Osteocyte (in vitro differentiated cells): Measurements from ENCODE around the gene CDK16. TPM values are rescaled to one million over a fixed set of nuclear protein-coding genes. Genes with fewer than 3 reads are reported as not detected.

Experiments
- DNase-seq: peaks from one replicate; pipeline ENCODE4 v3.0.0; 2021; ENCODE audit warnings: mixed read lengths; ENCODE audit not compliant: unreplicated experiment; ENCODE audit errors: extremely low spot score
- H3K27ac Mint-ChIP-seq: one replicate; pipeline ENCODE4 v1.8.0; 2021; ENCODE audit warnings: mild to moderate bottlenecking, mixed read lengths; ENCODE audit not compliant: unreplicated experiment
- H3K27me3 Mint-ChIP-seq: one replicate; pipeline ENCODE4 v1.8.0; 2021; ENCODE audit warnings: mixed read lengths; ENCODE audit not compliant: unreplicated experiment
- H3K36me3 Mint-ChIP-seq: one replicate; pipeline ENCODE4 v1.8.0; 2021; ENCODE audit warnings: mixed read lengths; ENCODE audit not compliant: unreplicated experiment
- H3K4me1 Mint-ChIP-seq: one replicate; pipeline ENCODE4 v1.8.0; 2021; ENCODE audit warnings: mixed read lengths; ENCODE audit not compliant: unreplicated experiment
- H3K4me3 Mint-ChIP-seq: one replicate; pipeline ENCODE4 v1.8.0; 2021; ENCODE audit warnings: mild to moderate bottlenecking, moderate library complexity, mixed read lengths; ENCODE audit not compliant: unreplicated experiment
- H3K9me3 Mint-ChIP-seq: one replicate; pipeline ENCODE4 v1.8.0; 2021; ENCODE audit warnings: mixed read lengths; ENCODE audit not compliant: unreplicated experiment
- CTCF ChIP-seq: fragments of 200-600 bp; sonication (generic); IDR thresholded peaks from 2 replicates; pipeline ENCODE4 v1.5.0; 2021; ENCODE audit warnings: antibody characterized with exemption, mild to moderate bottlenecking, moderate library complexity
- total RNA-seq: library from RNA; stranded (reverse); gene quantifications from 2 replicates; pipeline ENCODE4 v1.2.1, GENCODE V29; 2021

CDK16 gene
- total RNA-seq, 1 donor from 2014 or later: 174 TPM

GRCh38 chrX:47174846-47175587 lies 43.5 kb upstream of the CDK16 start:
- DNase-seq: no peak
- Mint-ChIP-seq H3K27ac (no peak overlapping the region), H3K4me1 (no peaks in the 10 kb centered on the region), H3K4me3 (no peak overlapping the region), H3K27me3 (no peaks in the 10 kb centered on the region), H3K9me3 (no peaks in the 10 kb centered on the region), H3K36me3 (peaks cover 11% of the 10 kb centered on the region)
- no peak for TF ChIP-seq CTCF

GRCh38 chrX:47175588-47175980 lies 42.9 kb upstream of the CDK16 start:
- Mint-ChIP-seq H3K9me3 (no peaks in the 10 kb centered on the region), H3K36me3 (peaks cover 11% of the 10 kb centered on the region), H3K27ac (no peak overlapping the region), H3K27me3 (no peaks in the 10 kb centered on the region), H3K4me3 (no peak overlapping the region), H3K4me1 (no peaks in the 10 kb centered on the region)
- no peak for DNase-seq
- TF ChIP-seq CTCF: no peak

- H3K9me3 Mint-ChIP-seq: no peaks in the 10 kb centered on the region
- no peak for TF ChIP-seq CTCF
- peaks cover 11% of the 10 kb centered on the region for H3K36me3 Mint-ChIP-seq
- DNase-seq: no peak
- no peak overlapping the region for H3K4me3 Mint-ChIP-seq
- H3K27ac Mint-ChIP-seq: no peak overlapping the region
- H3K27me3 Mint-ChIP-seq: no peaks in the 10 kb centered on the region
- H3K4me1 Mint-ChIP-seq: no peaks in the 10 kb centered on the region
Measured at GRCh38 chrX:47176101-47176740, 42.3 kb upstream of the CDK16 start.

- H3K27me3 Mint-ChIP-seq: no peaks in the 10 kb centered on the region
- H3K4me1 Mint-ChIP-seq: no peaks in the 10 kb centered on the region
- peaks cover 9% of the 10 kb centered on the region for H3K36me3 Mint-ChIP-seq
- no peak overlapping the region for H3K4me3 Mint-ChIP-seq
- TF ChIP-seq CTCF: no peak
- DNase-seq: no peak
- H3K9me3 Mint-ChIP-seq: no peaks in the 10 kb centered on the region
- H3K27ac Mint-ChIP-seq: no peak overlapping the region
Measured at GRCh38 chrX:47177079-47177478, 41.4 kb upstream of the CDK16 start.

- TF ChIP-seq CTCF: no peak
- H3K27me3 Mint-ChIP-seq: no peaks in the 10 kb centered on the region
- H3K4me3 Mint-ChIP-seq: no peak overlapping the region
- DNase-seq: no peak
- no peaks in the 10 kb centered on the region for H3K9me3 Mint-ChIP-seq
- H3K4me1 Mint-ChIP-seq: no peaks in the 10 kb centered on the region
- H3K27ac Mint-ChIP-seq: no peak overlapping the region
- H3K36me3 Mint-ChIP-seq: peaks cover 9% of the 10 kb centered on the region
Measured at GRCh38 chrX:47178337-47178736, 40.1 kb upstream of the CDK16 start.
